Omental fat pad (tissue), 4 donors: Measurements from ENCODE around the gene LTA4H. TPM values are rescaled to one million over a fixed set of nuclear protein-coding genes. Genes with fewer than 3 reads are reported as not detected.

Source experiments
- ATAC-seq: fragments of 150-250 bp; one replicate; pipeline ENCODE4 v1.9.1; 2016; ENCODE audit warnings: mild to moderate bottlenecking, moderate library complexity; ENCODE audit not compliant: low FRiP score
- DNase-seq: peaks from one replicate; pipeline ENCODE4 v3.0.0-alpha.2; 2019; ENCODE audit warnings: low spot score
- total RNA-seq, 4 donors: library from RNA; depleted of rRNA; stranded (reverse); fragments of >200 nt; gene quantifications; one replicate each; pipeline ENCODE4 v1.1.0, GENCODE V29; 2016
- TF ChIP-seq, protein P1 (sequence below), 3 donors: fragments of 450-650 bp; IDR thresholded peaks; one replicate each; pipeline ENCODE4 v1.5.1; 2016 to 2017; ENCODE audit warnings: antibody characterized with exemption in 3 of 3, mild to moderate bottlenecking in 3 of 3, moderate library complexity in 2 of 3

Gene LTA4H
- total RNA-seq, 4 donors from 2014 or later = 60.8 to 77.8 (median 70.0) TPM

DNA sequence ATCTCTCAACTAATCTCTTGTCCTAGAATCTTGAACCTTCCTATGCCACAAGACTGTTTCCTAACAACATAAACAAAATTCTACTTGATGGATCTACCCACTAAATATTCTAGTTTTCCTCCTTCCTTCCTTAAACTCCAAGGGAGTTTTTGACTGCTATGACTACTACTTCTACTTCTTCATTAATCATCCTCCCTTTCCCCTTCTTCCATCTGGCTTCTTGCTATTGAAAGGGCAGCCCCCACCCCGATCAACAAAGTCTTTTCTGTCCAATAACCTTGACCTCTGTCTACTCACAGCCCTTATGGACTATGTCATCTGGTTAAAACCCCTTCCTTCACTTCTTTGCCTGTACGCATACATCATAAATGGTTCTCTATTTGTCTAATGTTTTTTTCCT is 5.6 kb downstream of the LTA4H start:
- TF ChIP-seq, protein P1, sequence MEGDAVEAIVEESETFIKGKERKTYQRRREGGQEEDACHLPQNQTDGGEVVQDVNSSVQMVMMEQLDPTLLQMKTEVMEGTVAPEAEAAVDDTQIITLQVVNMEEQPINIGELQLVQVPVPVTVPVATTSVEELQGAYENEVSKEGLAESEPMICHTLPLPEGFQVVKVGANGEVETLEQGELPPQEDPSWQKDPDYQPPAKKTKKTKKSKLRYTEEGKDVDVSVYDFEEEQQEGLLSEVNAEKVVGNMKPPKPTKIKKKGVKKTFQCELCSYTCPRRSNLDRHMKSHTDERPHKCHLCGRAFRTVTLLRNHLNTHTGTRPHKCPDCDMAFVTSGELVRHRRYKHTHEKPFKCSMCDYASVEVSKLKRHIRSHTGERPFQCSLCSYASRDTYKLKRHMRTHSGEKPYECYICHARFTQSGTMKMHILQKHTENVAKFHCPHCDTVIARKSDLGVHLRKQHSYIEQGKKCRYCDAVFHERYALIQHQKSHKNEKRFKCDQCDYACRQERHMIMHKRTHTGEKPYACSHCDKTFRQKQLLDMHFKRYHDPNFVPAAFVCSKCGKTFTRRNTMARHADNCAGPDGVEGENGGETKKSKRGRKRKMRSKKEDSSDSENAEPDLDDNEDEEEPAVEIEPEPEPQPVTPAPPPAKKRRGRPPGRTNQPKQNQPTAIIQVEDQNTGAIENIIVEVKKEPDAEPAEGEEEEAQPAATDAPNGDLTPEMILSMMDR (IDR thresholded peaks at IDR 0.05) = no peak
- ATAC-seq = no peak
- DNase-seq = no peak

DNA sequence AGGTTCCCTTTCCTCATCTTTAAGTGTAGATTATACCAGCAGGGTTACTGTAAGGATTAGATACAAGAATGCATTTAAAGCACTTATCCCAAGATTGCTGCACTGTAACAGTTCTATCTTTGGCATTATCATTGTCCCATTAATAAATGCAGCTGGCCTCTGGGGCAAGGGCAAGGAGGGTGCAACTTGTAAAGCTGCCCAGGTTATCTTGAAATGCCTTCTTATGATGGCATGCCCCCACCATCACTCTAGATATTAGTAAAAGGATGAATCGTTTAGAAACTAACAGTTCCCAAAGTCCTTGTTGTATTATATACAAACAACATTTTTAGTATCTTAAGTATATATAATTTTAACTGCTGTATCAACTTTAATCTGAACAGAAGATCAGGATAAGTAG is 6.8 kb downstream of the LTA4H start:
- TF ChIP-seq, protein P1 (IDR thresholded peaks at IDR 0.05) = no peak
- DNase-seq (no peak), ATAC-seq (no peak)

DNA sequence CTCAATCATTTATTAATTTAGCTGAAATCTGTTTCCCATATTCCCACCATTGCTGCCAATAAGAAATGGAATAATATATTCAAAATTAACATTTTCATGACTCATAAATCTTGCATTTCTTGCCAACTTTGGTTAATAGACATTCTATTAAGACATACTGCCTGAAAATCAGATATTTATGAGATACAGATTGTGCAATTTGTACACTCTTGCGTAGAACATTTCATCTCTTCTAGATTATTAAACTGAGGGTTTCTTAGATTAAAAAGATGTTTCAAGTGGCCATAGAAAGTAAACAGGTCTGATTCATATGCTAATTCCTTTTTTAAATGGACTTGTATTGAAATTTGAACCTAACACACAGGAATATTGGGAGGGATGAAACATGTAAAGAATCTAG is 9.1 kb downstream of the LTA4H start:
- ATAC-seq (no peak), DNase-seq (no peak)
- TF ChIP-seq, protein P1 (IDR thresholded peaks at IDR 0.05) = no peak

DNA sequence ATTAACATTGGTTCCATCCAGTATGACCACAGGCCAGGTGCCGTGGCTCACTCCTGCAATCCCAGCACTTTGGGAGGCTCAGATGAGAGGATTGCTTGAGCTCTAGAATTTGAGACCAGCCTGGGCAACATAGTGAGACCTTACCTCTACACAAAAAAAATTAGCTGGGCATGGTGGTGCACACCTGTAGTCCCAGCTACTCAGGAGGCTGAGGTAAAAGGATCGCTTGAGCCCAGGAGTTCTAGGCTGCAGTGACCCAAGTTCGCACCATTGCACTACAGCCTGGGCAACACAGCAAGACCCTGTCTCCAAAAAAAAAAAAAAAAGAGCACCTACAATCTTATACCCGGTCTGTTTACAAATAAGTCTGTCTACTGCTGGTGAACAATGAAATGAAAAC is 9.9 kb downstream of the LTA4H start:
- ATAC-seq = no peak
- TF ChIP-seq, protein P1 (IDR thresholded peaks at IDR 0.05) = no peak
- DNase-seq = no peak

DNA sequence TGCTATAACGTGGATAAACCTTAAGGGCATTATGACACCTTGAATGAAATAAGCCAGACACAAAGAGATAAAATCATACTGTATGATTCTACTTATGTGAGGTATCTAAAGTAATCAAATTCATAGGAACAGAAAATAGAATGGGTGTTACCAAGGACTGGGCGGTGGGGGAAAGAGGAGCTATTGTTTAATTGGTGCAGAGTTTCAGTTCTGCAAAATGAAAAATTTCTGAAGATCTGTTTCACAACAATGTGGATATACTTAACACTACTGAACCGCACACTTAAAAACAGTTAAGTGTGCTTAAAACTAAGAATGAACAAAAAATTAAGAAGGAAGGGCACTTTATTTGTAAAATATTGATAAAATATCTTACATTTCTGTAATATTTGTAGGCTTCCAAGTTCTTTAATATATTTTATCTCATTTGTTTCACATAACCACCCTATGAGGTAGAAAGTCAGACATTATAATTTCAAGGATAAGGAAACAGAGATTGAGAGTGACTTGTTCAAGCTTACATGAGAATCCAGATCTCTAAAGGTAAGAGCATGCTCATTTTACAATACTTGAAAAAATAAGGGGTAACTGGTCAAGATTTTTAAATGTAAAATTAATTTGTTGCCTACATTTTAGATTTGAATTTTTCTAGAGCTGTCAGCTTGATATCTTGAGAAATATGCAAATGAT is 14.9 kb downstream of the LTA4H start:
- TF ChIP-seq, protein P1 (IDR thresholded peaks at IDR 0.05) = no peak
- ATAC-seq (no peak), DNase-seq (no peak)

DNA sequence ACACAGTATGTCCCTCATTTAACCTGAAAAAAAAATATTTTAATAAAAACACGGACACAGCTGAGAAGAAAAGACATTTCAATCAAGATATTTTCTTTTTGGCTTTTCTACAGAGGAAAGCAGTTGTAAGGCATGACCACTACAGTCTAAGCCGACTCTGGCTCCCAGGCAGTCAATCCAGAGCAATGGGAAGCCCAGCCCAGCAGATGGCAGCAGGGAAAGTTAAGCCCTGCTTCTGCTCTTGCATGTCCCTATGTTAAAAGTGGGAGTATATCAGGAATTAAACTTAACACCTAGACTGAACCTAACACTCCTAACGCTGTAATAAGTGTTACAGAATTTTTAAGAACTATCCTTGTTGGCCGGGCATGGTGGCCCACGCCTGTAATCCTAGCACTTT is 19.7 kb downstream of the LTA4H start:
- DNase-seq (no peak), ATAC-seq (no peak)
- TF ChIP-seq, protein P1 (IDR thresholded peaks at IDR 0.05) = no peak

DNA sequence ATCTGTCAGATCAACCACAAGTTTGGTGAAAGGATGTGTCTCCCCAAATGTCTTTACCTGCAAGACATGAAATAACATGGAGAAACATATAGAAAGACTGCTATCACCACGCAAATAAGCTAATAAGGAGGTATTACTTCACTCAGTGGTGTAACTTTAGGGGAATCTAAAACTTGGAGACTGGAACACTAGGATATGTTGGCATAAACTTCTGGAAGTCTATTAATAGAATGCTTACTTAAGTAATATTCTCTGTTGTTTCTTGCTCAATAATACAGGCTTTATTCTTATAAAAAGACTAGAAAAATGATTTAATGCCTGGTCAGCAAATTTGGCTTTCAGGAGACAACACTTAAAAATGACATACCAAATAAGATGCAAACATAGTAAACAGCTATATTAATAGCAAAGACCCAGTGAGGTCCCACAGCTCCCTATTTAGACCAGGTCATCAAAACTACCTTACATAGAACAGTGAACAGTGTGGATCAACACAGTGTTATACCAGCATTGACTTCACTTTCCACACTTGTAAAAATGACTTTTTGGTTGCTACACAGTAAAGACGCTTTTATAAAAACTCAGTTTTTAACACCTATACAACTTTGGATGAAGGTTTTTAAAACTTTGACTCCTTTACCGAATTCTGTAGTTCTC is 20.3 kb downstream of the LTA4H start:
- TF ChIP-seq, protein P1 (IDR thresholded peaks at IDR 0.05) = no peak
- ATAC-seq = no peak
- no peak for DNase-seq
